NB4 (cell line): ENCODE results near the gene APC2.

Experiments
- DNase-seq: peaks from one replicate; pipeline ENCODE4 v3.0.0; 2010; ENCODE audit warnings: low read depth
- H3K4me3 ChIP-seq: one replicate; pipeline ENCODE4 v1.5.1; 2011; ENCODE audit warnings: mild to moderate bottlenecking, low read depth, low read length, moderate library complexity
- MYC ChIP-seq: IDR thresholded peaks from 2 replicates; pipeline ENCODE4 v1.6.1; 2011; ENCODE audit warnings: low read depth, low read length
- POLR2A ChIP-seq: IDR thresholded peaks from 2 replicates; pipeline ENCODE4 v1.6.1; 2011; ENCODE audit warnings: mild to moderate bottlenecking; ENCODE audit not compliant: insufficient read length; ENCODE audit errors: extremely low read depth
- TF ChIP-seq, protein P1 (sequence below): IDR thresholded peaks from one replicate; pipeline ENCODE4 v1.5.1; 2012; ENCODE audit warnings: low read depth, low read length
- TF ChIP-seq, protein P2 (sequence below): IDR thresholded peaks from 2 replicates; pipeline ENCODE4 v1.6.1; 2011; ENCODE audit warnings: low read depth, low read length

Gene APC2

DNA sequence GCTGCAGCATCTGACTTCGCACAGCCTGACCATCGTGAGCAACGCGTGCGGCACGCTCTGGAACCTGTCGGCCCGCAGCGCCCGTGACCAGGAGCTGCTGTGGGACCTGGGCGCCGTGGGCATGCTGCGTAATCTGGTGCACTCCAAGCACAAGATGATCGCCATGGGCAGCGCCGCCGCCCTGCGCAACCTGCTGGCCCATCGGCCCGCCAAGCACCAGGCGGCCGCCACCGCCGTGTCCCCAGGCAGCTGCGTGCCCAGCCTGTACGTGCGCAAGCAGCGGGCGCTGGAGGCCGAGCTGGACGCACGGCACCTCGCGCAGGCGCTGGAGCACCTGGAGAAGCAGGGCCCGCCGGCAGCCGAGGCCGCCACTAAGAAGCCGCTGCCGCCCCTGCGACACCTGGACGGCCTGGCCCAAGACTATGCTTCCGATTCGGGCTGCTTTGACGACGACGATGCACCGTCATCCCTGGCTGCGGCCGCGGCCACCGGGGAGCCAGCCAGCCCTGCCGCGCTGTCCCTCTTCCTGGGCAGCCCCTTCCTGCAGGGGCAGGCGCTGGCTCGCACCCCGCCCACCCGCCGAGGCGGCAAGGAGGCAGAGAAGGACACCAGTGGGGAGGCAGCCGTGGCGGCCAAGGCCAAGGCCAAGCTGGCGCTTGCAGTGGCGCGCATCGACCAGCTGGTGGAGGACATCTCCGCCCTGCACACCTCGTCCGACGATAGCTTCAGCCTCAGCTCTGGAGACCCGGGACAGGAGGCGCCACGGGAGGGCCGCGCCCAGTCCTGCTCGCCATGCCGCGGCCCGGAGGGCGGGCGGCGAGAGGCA, 15.5 kb downstream of the APC2 start:
- no peak overlapping the region for H3K4me3 ChIP-seq
- TF ChIP-seq, protein P1, sequence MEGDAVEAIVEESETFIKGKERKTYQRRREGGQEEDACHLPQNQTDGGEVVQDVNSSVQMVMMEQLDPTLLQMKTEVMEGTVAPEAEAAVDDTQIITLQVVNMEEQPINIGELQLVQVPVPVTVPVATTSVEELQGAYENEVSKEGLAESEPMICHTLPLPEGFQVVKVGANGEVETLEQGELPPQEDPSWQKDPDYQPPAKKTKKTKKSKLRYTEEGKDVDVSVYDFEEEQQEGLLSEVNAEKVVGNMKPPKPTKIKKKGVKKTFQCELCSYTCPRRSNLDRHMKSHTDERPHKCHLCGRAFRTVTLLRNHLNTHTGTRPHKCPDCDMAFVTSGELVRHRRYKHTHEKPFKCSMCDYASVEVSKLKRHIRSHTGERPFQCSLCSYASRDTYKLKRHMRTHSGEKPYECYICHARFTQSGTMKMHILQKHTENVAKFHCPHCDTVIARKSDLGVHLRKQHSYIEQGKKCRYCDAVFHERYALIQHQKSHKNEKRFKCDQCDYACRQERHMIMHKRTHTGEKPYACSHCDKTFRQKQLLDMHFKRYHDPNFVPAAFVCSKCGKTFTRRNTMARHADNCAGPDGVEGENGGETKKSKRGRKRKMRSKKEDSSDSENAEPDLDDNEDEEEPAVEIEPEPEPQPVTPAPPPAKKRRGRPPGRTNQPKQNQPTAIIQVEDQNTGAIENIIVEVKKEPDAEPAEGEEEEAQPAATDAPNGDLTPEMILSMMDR = peak; percentile 33
- TF ChIP-seq POLR2A = no peak
- TF ChIP-seq, protein P2, sequence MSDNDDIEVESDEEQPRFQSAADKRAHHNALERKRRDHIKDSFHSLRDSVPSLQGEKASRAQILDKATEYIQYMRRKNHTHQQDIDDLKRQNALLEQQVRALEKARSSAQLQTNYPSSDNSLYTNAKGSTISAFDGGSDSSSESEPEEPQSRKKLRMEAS = no peak
- TF ChIP-seq MYC = no peak
- DNase-seq = peak; percentile 61

- H3K4me3 ChIP-seq = no peak overlapping the region
- DNase-seq = no peak
- TF ChIP-seq, protein P1 = no peak
- no peak for TF ChIP-seq POLR2A
- TF ChIP-seq, protein P2 = no peak
- no peak for TF ChIP-seq MYC
Observed at GRCh38 chr19:1466018-1466460, 16.1 kb downstream of the APC2 start.

DNA sequence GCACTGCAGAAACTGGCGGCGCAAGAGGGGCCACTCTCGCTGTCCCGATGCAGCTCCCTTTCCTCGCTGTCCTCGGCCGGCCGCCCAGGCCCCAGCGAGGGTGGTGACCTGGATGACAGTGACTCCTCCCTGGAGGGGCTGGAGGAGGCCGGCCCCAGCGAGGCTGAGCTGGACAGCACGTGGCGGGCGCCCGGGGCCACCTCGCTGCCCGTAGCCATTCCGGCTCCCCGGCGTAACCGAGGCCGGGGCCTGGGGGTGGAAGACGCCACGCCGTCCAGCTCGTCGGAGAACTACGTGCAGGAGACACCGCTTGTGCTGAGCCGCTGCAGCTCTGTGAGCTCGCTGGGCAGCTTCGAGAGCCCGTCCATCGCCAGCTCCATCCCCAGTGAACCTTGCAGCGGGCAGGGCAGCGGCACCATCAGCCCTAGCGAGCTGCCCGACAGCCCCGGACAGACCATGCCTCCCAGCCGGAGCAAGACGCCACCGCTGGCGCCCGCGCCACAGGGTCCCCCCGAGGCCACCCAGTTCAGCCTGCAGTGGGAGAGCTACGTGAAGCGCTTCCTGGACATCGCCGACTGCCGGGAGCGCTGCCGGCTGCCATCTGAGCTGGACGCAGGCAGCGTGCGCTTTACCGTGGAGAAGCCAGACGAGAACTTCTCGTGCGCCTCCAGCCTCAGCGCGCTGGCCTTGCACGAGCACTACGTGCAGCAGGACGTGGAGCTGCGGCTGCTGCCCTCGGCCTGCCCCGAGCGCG, 16.7 kb downstream of the APC2 start:
- no peak overlapping the region for H3K4me3 ChIP-seq
- TF ChIP-seq POLR2A (no peak), MYC (no peak)
- TF ChIP-seq, protein P2 = no peak
- TF ChIP-seq, protein P1 = no peak
- no peak for DNase-seq

DNA sequence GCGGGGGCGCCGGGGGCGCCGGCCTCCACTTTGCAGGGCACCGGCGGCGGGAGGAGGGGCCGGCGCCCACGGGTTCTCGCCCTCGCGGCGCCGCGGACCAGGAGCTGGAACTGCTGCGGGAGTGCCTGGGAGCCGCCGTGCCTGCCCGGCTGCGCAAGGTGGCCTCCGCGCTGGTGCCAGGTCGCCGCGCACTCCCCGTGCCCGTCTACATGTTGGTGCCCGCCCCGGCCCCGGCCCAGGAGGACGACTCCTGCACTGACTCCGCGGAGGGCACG, 17.2 kb downstream of the APC2 start:
- TF ChIP-seq, protein P1 = no peak
- no peak for TF ChIP-seq POLR2A
- no peak for DNase-seq
- no peak overlapping the region for H3K4me3 ChIP-seq

- no peak for DNase-seq
- no peak overlapping the region for H3K4me3 ChIP-seq
- TF ChIP-seq MYC (no peak), POLR2A (no peak)
- TF ChIP-seq, protein P1 = no peak
- TF ChIP-seq, protein P2 = no peak
Observed at GRCh38 chr19:1467490-1468273, 17.8 kb downstream of the APC2 start.
